Measurements from ENCODE around the gene PDLIM4.

DNA sequence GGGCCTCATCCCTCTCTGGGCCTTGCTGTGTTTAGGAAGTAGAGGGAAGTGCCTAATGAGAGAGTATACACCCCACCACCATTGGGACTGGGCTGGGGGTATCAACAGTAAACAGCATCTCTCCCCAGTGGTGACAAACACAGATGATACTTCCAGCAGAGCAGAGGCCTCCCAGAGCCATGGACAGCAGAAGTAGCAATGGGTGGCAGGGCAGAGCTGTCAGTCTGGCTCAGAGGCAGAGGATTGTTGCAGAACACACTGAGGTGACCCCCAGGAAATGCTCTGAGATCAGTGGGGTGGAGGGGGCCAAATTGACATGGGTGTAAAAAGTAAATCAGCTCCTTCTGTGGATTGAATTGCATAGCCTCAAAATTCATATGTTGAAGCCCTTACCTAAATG, 17.7 kb upstream of the PDLIM4 start:
- TF ChIP-seq LEF1 (IDR thresholded peaks at IDR 0.05; ENCODE audit: borderline replicate concordance) (no peak), SP1 (IDR thresholded peaks at IDR 0.05) (no peak), FOXM1 (IDR thresholded peaks at IDR 0.05; ENCODE audit: borderline replicate concordance) (no peak), HDGF (IDR thresholded peaks at IDR 0.05; ENCODE audit: borderline replicate concordance) (no peak), FOXK2 (IDR thresholded peaks at IDR 0.05) (no peak), CTBP1 (IDR thresholded peaks at IDR 0.05; ENCODE audit: borderline replicate concordance) (no peak), SUZ12 (IDR thresholded peaks at IDR 0.05) (no peak), ELF4 (IDR thresholded peaks at IDR 0.05) (no peak), BHLHE40 (IDR thresholded peaks at IDR 0.05; ENCODE audit: borderline replicate concordance) (no peak), FOXA1 (IDR thresholded peaks at IDR 0.05) (no peak), L3MBTL2 (conservative IDR thresholded peaks at IDR 0.05) (no peak), ARNT (IDR thresholded peaks at IDR 0.05) (no peak), TARDBP (IDR thresholded peaks at IDR 0.05) (no peak)
- TF ChIP-seq, protein P1, sequence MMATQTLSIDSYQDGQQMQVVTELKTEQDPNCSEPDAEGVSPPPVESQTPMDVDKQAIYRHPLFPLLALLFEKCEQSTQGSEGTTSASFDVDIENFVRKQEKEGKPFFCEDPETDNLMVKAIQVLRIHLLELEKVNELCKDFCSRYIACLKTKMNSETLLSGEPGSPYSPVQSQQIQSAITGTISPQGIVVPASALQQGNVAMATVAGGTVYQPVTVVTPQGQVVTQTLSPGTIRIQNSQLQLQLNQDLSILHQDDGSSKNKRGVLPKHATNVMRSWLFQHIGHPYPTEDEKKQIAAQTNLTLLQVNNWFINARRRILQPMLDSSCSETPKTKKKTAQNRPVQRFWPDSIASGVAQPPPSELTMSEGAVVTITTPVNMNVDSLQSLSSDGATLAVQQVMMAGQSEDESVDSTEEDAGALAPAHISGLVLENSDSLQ (IDR thresholded peaks at IDR 0.05) = no peak

All from HEK293T (cell line).